ENCODE data around the gene ACACB. TPM values are rescaled to one million over a fixed set of nuclear protein-coding genes. Genes with fewer than 3 reads are reported as not detected.

ACACB gene
- total RNA-seq, 4 donors from 2014 or later, result 5.9 to 48.4 (median 27.3) TPM

DNA sequence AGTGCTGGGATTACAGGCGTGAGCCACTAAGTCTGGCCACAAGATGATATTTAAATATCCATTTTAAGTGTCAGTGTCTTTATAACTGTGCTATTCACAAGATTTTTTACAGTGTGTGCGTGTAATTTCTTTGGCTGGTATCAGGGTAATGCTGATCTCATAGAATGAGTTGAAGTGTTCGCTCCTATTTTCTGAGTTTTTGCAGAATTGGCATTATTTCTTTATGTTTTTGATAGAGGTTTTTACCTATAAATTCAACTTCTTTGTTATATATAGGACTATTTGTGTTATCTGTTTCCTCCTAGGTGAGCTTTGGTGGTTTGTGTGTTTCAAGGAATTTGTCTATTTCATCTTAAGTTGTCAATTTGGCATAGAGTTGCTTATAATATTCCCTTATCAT lies 147.1 kb downstream of the ACACB start:
- peaks cover 0 to 4% (median 0%) of the 10 kb centered on the region in 3 donors for H3K9me3 ChIP-seq
- intact Hi-C loops (cut with DNase I), result no loop called here
- H3K4me1 ChIP-seq, result no peaks in the 10 kb centered on the region
- DNase-seq, result no peak
- no peak for TF ChIP-seq POLR2A (IDR thresholded peaks at IDR 0.05)
- TF ChIP-seq, protein P1, sequence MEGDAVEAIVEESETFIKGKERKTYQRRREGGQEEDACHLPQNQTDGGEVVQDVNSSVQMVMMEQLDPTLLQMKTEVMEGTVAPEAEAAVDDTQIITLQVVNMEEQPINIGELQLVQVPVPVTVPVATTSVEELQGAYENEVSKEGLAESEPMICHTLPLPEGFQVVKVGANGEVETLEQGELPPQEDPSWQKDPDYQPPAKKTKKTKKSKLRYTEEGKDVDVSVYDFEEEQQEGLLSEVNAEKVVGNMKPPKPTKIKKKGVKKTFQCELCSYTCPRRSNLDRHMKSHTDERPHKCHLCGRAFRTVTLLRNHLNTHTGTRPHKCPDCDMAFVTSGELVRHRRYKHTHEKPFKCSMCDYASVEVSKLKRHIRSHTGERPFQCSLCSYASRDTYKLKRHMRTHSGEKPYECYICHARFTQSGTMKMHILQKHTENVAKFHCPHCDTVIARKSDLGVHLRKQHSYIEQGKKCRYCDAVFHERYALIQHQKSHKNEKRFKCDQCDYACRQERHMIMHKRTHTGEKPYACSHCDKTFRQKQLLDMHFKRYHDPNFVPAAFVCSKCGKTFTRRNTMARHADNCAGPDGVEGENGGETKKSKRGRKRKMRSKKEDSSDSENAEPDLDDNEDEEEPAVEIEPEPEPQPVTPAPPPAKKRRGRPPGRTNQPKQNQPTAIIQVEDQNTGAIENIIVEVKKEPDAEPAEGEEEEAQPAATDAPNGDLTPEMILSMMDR (IDR thresholded peaks at IDR 0.05), result no peak
- peaks cover 0 to 97% (median 25%) of the 10 kb centered on the region in 3 donors for H3K36me3 ChIP-seq
- H3K27ac ChIP-seq, result no peak overlapping the region
- H3K27me3 ChIP-seq, result no peaks in the 10 kb centered on the region
- WGBS, 2 donors, result 90 to 92% methylated on average over 3 of the region's 3 CpGs
- H3K4me3 ChIP-seq, result no peak overlapping the region

DNA sequence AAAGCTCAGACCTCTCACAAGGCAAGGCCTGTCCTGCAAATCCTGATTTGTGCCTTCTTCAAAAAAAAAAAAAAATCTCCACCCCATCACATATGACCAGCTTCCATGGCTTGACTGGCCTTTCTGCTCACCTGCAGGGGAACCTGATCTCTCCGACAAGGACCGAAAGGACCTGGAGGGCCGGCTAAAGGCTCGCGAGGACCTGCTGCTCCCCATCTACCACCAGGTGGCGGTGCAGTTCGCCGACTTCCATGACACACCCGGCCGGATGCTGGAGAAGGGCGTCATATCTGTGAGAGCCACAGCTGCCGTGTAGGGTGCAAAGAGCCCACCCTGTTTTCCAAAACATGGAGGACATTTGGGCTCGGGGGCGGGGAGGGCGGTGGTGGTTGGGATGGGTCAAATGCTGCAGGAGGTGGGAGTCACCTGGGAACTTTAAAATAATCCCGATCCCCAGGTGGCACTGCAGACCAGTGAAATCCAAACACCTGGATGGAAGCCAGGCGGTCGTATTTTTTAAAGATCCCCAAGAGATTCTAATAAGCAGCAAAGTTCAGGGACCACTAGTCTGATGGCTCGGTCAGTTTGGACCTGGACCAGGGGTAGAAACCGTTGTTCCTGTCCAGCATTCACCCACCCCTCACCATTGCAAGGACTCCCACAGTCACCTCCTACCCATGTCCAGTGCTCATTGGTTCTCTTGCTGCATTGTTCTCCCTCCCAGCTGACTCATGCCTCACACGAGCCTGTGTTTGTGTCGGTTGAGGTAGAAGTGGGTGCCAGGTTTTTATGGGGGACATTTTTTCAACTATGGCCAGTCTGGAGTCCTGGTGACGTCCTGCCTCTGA lies 147.9 kb downstream of the ACACB start:
- peaks cover 0 to 4% (median 0%) of the 10 kb centered on the region in 3 donors for H3K9me3 ChIP-seq
- 62 to 65% methylated on average over 9 to 18 of the region's 23 CpGs for WGBS, 2 donors
- H3K4me3 ChIP-seq, result no peak overlapping the region
- H3K27me3 ChIP-seq, result no peaks in the 10 kb centered on the region
- no peak for TF ChIP-seq POLR2A (IDR thresholded peaks at IDR 0.05)
- TF ChIP-seq, protein P1 (IDR thresholded peaks at IDR 0.05), result peak; percentile 36 to 67 (median 60)
- intact Hi-C loops (cut with DNase I), result no loop called here
- peaks cover 0 to 96% (median 25%) of the 10 kb centered on the region in 3 donors for H3K36me3 ChIP-seq
- DNase-seq, result no peak
- no peaks in the 10 kb centered on the region for H3K4me1 ChIP-seq
- H3K27ac ChIP-seq, result peak overlapping the region in 1 of 4 donors; percentile 25

DNA sequence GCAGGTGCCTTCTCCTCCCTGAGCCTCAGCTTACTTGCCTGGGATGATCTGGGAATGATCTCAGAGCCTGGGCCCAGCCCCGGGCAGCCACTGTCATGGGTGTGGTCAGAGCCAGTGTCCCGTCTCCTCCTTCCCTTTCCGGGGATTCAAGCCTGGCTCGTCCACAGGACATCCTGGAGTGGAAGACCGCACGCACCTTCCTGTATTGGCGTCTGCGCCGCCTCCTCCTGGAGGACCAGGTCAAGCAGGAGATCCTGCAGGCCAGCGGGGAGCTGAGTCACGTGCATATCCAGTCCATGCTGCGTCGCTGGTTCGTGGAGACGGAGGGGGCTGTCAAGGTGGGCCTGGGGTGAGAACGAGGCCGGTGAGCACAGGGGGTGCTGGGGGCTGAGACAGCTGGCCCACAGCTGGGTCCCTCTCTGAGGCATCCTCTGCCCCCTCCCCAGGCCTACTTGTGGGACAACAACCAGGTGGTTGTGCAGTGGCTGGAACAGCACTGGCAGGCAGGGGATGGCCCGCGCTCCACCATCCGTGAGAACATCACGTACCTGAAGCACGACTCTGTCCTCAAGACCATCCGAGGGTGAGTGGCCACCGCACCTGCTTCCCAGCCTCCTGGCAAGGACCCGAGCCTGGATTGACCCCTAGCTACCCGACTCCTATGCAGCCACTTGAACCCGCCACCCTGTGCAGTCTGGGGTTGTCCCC lies 148.7 kb downstream of the ACACB start:
- intact Hi-C loops (cut with DNase I), result no loop called here
- H3K27ac ChIP-seq, result peak overlapping the region in 1 of 4 donors; percentile 25

DNA sequence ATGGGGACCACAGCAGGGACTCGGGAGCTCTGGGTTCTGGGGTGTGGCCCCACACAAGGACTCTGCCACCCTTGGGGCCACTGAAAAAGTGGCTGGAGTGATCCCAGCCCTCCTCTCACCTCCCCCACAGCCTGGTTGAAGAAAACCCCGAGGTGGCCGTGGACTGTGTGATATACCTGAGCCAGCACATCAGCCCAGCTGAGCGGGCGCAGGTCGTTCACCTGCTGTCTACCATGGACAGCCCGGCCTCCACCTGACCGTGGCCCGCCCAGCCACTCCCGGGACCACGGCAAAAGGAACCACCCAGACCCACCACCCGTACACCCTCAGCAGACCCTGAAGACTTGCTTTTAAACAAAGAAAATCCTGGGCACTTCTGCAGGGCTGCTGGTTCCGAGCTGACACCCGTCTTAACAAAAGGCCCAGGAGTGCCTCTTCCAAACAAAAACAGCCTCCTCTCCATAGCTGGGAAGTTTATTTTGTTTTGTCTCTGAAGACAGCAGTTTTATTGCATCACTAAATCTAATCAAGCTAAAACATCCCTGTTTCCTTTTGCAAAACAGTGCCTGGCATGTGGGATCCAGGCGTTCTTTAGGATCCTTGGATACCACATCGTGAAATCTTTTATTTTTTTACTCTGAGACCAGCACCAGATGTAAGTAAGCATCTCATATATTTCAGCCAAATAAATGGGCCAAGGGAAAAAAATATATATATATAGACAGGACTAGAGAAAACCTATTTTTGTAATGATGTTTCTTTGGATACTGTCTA lies 149.9 kb downstream of the ACACB start:
- intact Hi-C loops (cut with DNase I), result no loop called here
- Histone ChIP-seq H3K27ac (no peak overlapping the region), H3K36me3 (peaks cover 0 to 76% (median 17%) of the 10 kb centered on the region in 3 donors), H3K4me3 (no peak overlapping the region), H3K27me3 (no peaks in the 10 kb centered on the region), H3K4me1 (no peaks in the 10 kb centered on the region), H3K9me3 (peaks cover 0 to 4% (median 0%) of the 10 kb centered on the region in 3 donors)
- DNase-seq, result no peak
- TF ChIP-seq POLR2A (IDR thresholded peaks at IDR 0.05), result no peak
- TF ChIP-seq, protein P1 (IDR thresholded peaks at IDR 0.05), result no peak
- WGBS, 2 donors, result 76 to 80% methylated on average over 8 to 13 of the region's 16 CpGs

More for the DNA sequence above, 148.7 kb downstream of the ACACB start:
- TF ChIP-seq POLR2A (IDR thresholded peaks at IDR 0.05), result no peak
- TF ChIP-seq, protein P1 (IDR thresholded peaks at IDR 0.05), result no peak
- no peak overlapping the region for H3K4me3 ChIP-seq
- no peak for DNase-seq
- peaks cover 0 to 4% (median 0%) of the 10 kb centered on the region in 3 donors for H3K9me3 ChIP-seq
- H3K4me1 ChIP-seq, result no peaks in the 10 kb centered on the region
- peaks cover 0 to 88% (median 22%) of the 10 kb centered on the region in 3 donors for H3K36me3 ChIP-seq
- WGBS, 2 donors, result 84 to 97% methylated on average over 6 to 9 of the region's 27 CpGs
- H3K27me3 ChIP-seq, result no peaks in the 10 kb centered on the region

Data from esophagus squamous epithelium (tissue), 5 donors.